Measurements from ENCODE around the gene SMPD2. TPM values are rescaled to one million over a fixed set of nuclear protein-coding genes. Genes with fewer than 3 reads are reported as not detected.
A peak's percentile ranks its signal among the peaks of the same experiment; 100 is the strongest.

The SMPD2 gene
- 10 to 100 TPM; 12.5 to 19.4 (median 15.6) TPM for total RNA-seq

- Mint-ChIP-seq H3K4me1 (ENCODE audit: low read depth) (peaks cover 26% of the 10 kb centered on the region), H3K27me3 (ENCODE audit: low read depth) (no peaks in the 10 kb centered on the region)
- ATAC-seq = peak; percentile 90
Measured at GRCh38 chr6:109440331-109441068, at the start of gene SMPD2, which contains the start of gene PPIL6. TSS of gene SMPD2 (plus strand) at chr6:109440724. CDS start at chr6:109441122, 398 bp downstream. TSS of gene PPIL6 (minus strand) at chr6:109440628. CDS start at chr6:109440590, 38 bp downstream.

GRCh38 chr6:109393157-109393885 is 47.2 kb upstream of the SMPD2 start:
- DNase-seq = no peak
- no peak for ATAC-seq
- H3K4me3 Mint-ChIP-seq = no peak overlapping the region
- H3K9me3 Mint-ChIP-seq = no peaks in the 10 kb centered on the region
- H3K27me3 Mint-ChIP-seq (ENCODE audit: low read depth) = peaks cover 3% of the 10 kb centered on the region
- no peaks in the 10 kb centered on the region for H3K36me3 Mint-ChIP-seq (ENCODE audit: insufficient read depth)
- H3K4me1 Mint-ChIP-seq (ENCODE audit: low read depth) = peaks cover 3% of the 10 kb centered on the region

More at GRCh38 chr6:109440331-109441068, at the start of gene SMPD2, which contains the start of gene PPIL6:
- H3K9me3 Mint-ChIP-seq = no peaks in the 10 kb centered on the region
- peak within 1 kb of the TSS; percentile 93 for H3K4me3 Mint-ChIP-seq
- peaks cover 5% of the 10 kb centered on the region for H3K36me3 Mint-ChIP-seq (ENCODE audit: insufficient read depth)
- DNase-seq = peak; percentile 74

GRCh38 chr6:109393886-109394281 is 46.6 kb upstream of the SMPD2 start:
- Mint-ChIP-seq H3K9me3 (no peaks in the 10 kb centered on the region), H3K4me3 (no peak overlapping the region), H3K4me1 (ENCODE audit: low read depth) (peaks cover 3% of the 10 kb centered on the region), H3K27me3 (ENCODE audit: low read depth) (peaks cover 3% of the 10 kb centered on the region), H3K36me3 (ENCODE audit: insufficient read depth) (no peaks in the 10 kb centered on the region)
- DNase-seq = no peak
- no peak for ATAC-seq

- Mint-ChIP-seq H3K27me3 (ENCODE audit: low read depth) (no peaks in the 10 kb centered on the region), H3K36me3 (ENCODE audit: insufficient read depth) (no peaks in the 10 kb centered on the region), H3K4me1 (ENCODE audit: low read depth) (no peaks in the 10 kb centered on the region), H3K9me3 (no peaks in the 10 kb centered on the region), H3K4me3 (no peak overlapping the region)
- ATAC-seq (no peak), DNase-seq (no peak)
Measured at GRCh38 chr6:109396046-109396718, 44.3 kb upstream of the SMPD2 start.

GRCh38 chr6:109397020-109397419 is 43.5 kb upstream of the SMPD2 start:
- Mint-ChIP-seq H3K36me3 (ENCODE audit: insufficient read depth) (no peaks in the 10 kb centered on the region), H3K9me3 (no peaks in the 10 kb centered on the region), H3K4me3 (no peak overlapping the region), H3K4me1 (ENCODE audit: low read depth) (no peaks in the 10 kb centered on the region), H3K27me3 (ENCODE audit: low read depth) (no peaks in the 10 kb centered on the region)
- no peak for ATAC-seq
- DNase-seq = no peak

GRCh38 chr6:109406196-109406595 is 34.3 kb upstream of the SMPD2 start:
- no peak for DNase-seq
- H3K4me1 Mint-ChIP-seq (ENCODE audit: low read depth) = no peaks in the 10 kb centered on the region

GRCh38 chr6:109411034-109411433 is 29.5 kb upstream of the SMPD2 start:
- no peaks in the 10 kb centered on the region for H3K4me1 Mint-ChIP-seq (ENCODE audit: low read depth)
- H3K27me3 Mint-ChIP-seq (ENCODE audit: low read depth) = peaks cover 2% of the 10 kb centered on the region
- no peaks in the 10 kb centered on the region for H3K36me3 Mint-ChIP-seq (ENCODE audit: insufficient read depth)
- H3K4me3 Mint-ChIP-seq = no peak overlapping the region
- ATAC-seq = no peak
- H3K9me3 Mint-ChIP-seq = no peaks in the 10 kb centered on the region
- DNase-seq = no peak

More at GRCh38 chr6:109406196-109406595, 34.3 kb upstream of the SMPD2 start:
- H3K9me3 Mint-ChIP-seq = no peaks in the 10 kb centered on the region
- ATAC-seq = no peak
- no peaks in the 10 kb centered on the region for H3K36me3 Mint-ChIP-seq (ENCODE audit: insufficient read depth)
- H3K4me3 Mint-ChIP-seq = no peak overlapping the region
- peaks cover 2% of the 10 kb centered on the region for H3K27me3 Mint-ChIP-seq (ENCODE audit: low read depth)

GRCh38 chr6:109417646-109418045 is 22.9 kb upstream of the SMPD2 start:
- Mint-ChIP-seq H3K36me3 (ENCODE audit: insufficient read depth) (no peaks in the 10 kb centered on the region), H3K27me3 (ENCODE audit: low read depth) (no peaks in the 10 kb centered on the region), H3K4me1 (ENCODE audit: low read depth) (no peaks in the 10 kb centered on the region), H3K4me3 (no peak overlapping the region), H3K9me3 (no peaks in the 10 kb centered on the region)
- ATAC-seq (no peak), DNase-seq (no peak)

GRCh38 chr6:109420751-109421150 is 19.8 kb upstream of the SMPD2 start:
- DNase-seq = no peak
- Mint-ChIP-seq H3K9me3 (no peaks in the 10 kb centered on the region), H3K36me3 (ENCODE audit: insufficient read depth) (no peaks in the 10 kb centered on the region), H3K4me3 (no peak overlapping the region), H3K27me3 (ENCODE audit: low read depth) (no peaks in the 10 kb centered on the region), H3K4me1 (ENCODE audit: low read depth) (no peaks in the 10 kb centered on the region)
- ATAC-seq = no peak

GRCh38 chr6:109421184-109421583 is 19.3 kb upstream of the SMPD2 start:
- DNase-seq (no peak), ATAC-seq (no peak)
- Mint-ChIP-seq H3K4me1 (ENCODE audit: low read depth) (no peaks in the 10 kb centered on the region), H3K27me3 (ENCODE audit: low read depth) (no peaks in the 10 kb centered on the region), H3K9me3 (no peaks in the 10 kb centered on the region), H3K4me3 (no peak overlapping the region), H3K36me3 (ENCODE audit: insufficient read depth) (no peaks in the 10 kb centered on the region)

- Mint-ChIP-seq H3K36me3 (ENCODE audit: insufficient read depth) (no peaks in the 10 kb centered on the region), H3K4me3 (no peak overlapping the region), H3K27me3 (ENCODE audit: low read depth) (peaks cover 1% of the 10 kb centered on the region), H3K4me1 (ENCODE audit: low read depth) (no peaks in the 10 kb centered on the region), H3K9me3 (no peaks in the 10 kb centered on the region)
- no peak for DNase-seq
- no peak for ATAC-seq
Measured at GRCh38 chr6:109424946-109425345, 15.6 kb upstream of the SMPD2 start.

- no peaks in the 10 kb centered on the region for H3K4me1 Mint-ChIP-seq (ENCODE audit: low read depth)
Measured at GRCh38 chr6:109428889-109429477, 11.5 kb upstream of the SMPD2 start.

GRCh38 chr6:109429496-109429895 is 11.0 kb upstream of the SMPD2 start:
- Mint-ChIP-seq H3K4me3 (no peak overlapping the region), H3K4me1 (ENCODE audit: low read depth) (no peaks in the 10 kb centered on the region), H3K9me3 (no peaks in the 10 kb centered on the region), H3K27me3 (ENCODE audit: low read depth) (peaks cover 4% of the 10 kb centered on the region), H3K36me3 (ENCODE audit: insufficient read depth) (no peaks in the 10 kb centered on the region)
- ATAC-seq (no peak), DNase-seq (no peak)

More at GRCh38 chr6:109428889-109429477, 11.5 kb upstream of the SMPD2 start:
- Mint-ChIP-seq H3K9me3 (no peaks in the 10 kb centered on the region), H3K4me3 (no peak overlapping the region), H3K36me3 (ENCODE audit: insufficient read depth) (no peaks in the 10 kb centered on the region), H3K27me3 (ENCODE audit: low read depth) (peaks cover 4% of the 10 kb centered on the region)
- ATAC-seq (no peak), DNase-seq (no peak)

- Mint-ChIP-seq H3K9me3 (no peaks in the 10 kb centered on the region), H3K27me3 (ENCODE audit: low read depth) (peaks cover 2% of the 10 kb centered on the region), H3K36me3 (ENCODE audit: insufficient read depth) (no peaks in the 10 kb centered on the region), H3K4me1 (ENCODE audit: low read depth) (peaks cover under 1% of the 10 kb centered on the region), H3K4me3 (no peak overlapping the region)
- ATAC-seq (no peak), DNase-seq (no peak)
Measured at GRCh38 chr6:109434456-109434855, 6.1 kb upstream of the SMPD2 start.

Data from activated T-cell treated with anti-CD3 and anti-CD28 coated beads, Interleukin-2, amount 50 U/mL, for 4 hours (primary cell).